Endothelial cell of umbilical vein (primary cell): ENCODE results near the gene SLC25A21. TPM values are rescaled to one million over a fixed set of nuclear protein-coding genes. Genes with fewer than 3 reads are reported as not detected.

Experiments
- BruUV-seq: library from RNA; stranded (reverse); fragments of 400-500 nt; replicated peaks from 2 replicates; lab custom pipeline; 2021; lab: Mats Ljungman, UMichigan
- CTCF ChIA-PET: fragments of 300-600, 350-600 bp; sonication (Branson Sonifier 250); formaldehyde crosslinking; loops from one replicate; lab custom pipeline; 2021; ENCODE audit warnings: antibody characterized with exemption, inconsistent platforms; lab: Charles Lee
- POLR2A ChIA-PET: fragments of 300-600, 350-600 bp; sonication (Branson Sonifier 250); formaldehyde crosslinking; loops from one replicate; lab custom pipeline; 2021; ENCODE audit warnings: antibody characterized with exemption, inconsistent platforms; lab: Charles Lee
- DNase-seq: peaks from one replicate; pipeline ENCODE4 v3.0.0-alpha.2; 2011; ENCODE audit warnings: low read depth, low spot score
- FAIRE-seq: peaks from 2 replicates; lab custom pipeline; 2011; peaks lifted over from hg19 to GRCh38; lab: Jason Lieb, UNC
- H2AFZ ChIP-seq: 2 replicates; pipeline ENCODE4 v1.6.0; 2012; ENCODE audit warnings: low read depth, low read length, control low read depth, inconsistent platforms
- H3K27ac ChIP-seq: 2 replicates; pipeline ENCODE4 v1.5.1; 2011; ENCODE audit warnings: low read depth, mild to moderate bottlenecking, control low read depth, low read length, moderate library complexity; ENCODE audit not compliant: insufficient read depth
- H3K27me3 ChIP-seq, 2 experiments: 2 replicates each; pipeline versions ENCODE4 v1.6.0 to v1.6.1; 2011; ENCODE audit warnings: low read length in 2 of 2, mixed read lengths in 1 of 2; ENCODE audit not compliant: control insufficient read depth in 2 of 2, insufficient read depth in 2 of 2
- H3K36me3 ChIP-seq, 2 experiments: 2 replicates in 1 of 2; 3 replicates in 1 of 2; pipeline ENCODE4 v1.5.1; 2011; ENCODE audit warnings: low read length in 2 of 2, mild to moderate bottlenecking in 1 of 2, moderate library complexity in 1 of 2; ENCODE audit not compliant: control insufficient read depth in 2 of 2, insufficient read depth in 2 of 2; ENCODE audit errors: extremely low read depth in 1 of 2
- H3K4me1 ChIP-seq: 3 replicates; pipeline ENCODE4 v1.5.1; 2011; ENCODE audit warnings: mild to moderate bottlenecking, low read length; ENCODE audit not compliant: control insufficient read depth, insufficient read depth; ENCODE audit errors: extremely low read depth
- H3K4me2 ChIP-seq: 2 replicates; pipeline ENCODE4 v1.6.1; 2011; ENCODE audit warnings: low read length, control low read depth, mixed read lengths; ENCODE audit not compliant: insufficient read depth
- H3K4me3 ChIP-seq, 3 experiments: fragments of 200-600 bp in 1 of 3; sonication (generic), shearing (Covaris generic) in 1 of 3; replicated peaks in 1 of 3; 2 replicates each; pipeline ENCODE4 v1.5.1; 2011 to 2016; ENCODE audit warnings: control low read depth in 3 of 3, low read length in 3 of 3, mild to moderate bottlenecking in 2 of 3, inconsistent platforms in 1 of 3, low read depth in 1 of 3, moderate library complexity in 1 of 3; ENCODE audit not compliant: insufficient read depth in 1 of 3
- H3K79me2 ChIP-seq: 2 replicates; pipeline ENCODE4 v1.6.0; 2012; ENCODE audit warnings: low read length, inconsistent platforms; ENCODE audit not compliant: control insufficient read depth, insufficient read depth
- H3K9ac ChIP-seq: replicated peaks from 2 replicates; pipeline ENCODE3; 2011; ENCODE audit warnings: low read length, control low read depth; ENCODE audit not compliant: insufficient read depth; ENCODE audit errors: extremely low read depth
- H3K9me1 ChIP-seq: replicated peaks from 3 replicates; pipeline ENCODE4 v1.6.0; 2011; ENCODE audit warnings: mild to moderate bottlenecking, low read length; ENCODE audit not compliant: control insufficient read depth, insufficient read depth; ENCODE audit errors: extremely low read depth
- H3K9me3 ChIP-seq: replicated peaks from 2 replicates; pipeline ENCODE4 v1.5.1; 2012; ENCODE audit warnings: low read length, inconsistent platforms; ENCODE audit not compliant: control insufficient read depth, insufficient read depth
- H4K20me1 ChIP-seq: replicated peaks from 2 replicates; pipeline ENCODE3; 2011; ENCODE audit warnings: mild to moderate bottlenecking, low read length; ENCODE audit not compliant: control insufficient read depth, insufficient read depth; ENCODE audit errors: extremely low read depth
- CTCF ChIP-seq, 2 donors: IDR thresholded peaks; 1 replicate in 1 of 2; 2 replicates in 1 of 2; pipeline ENCODE4 v1.5.1; 2011; ENCODE audit warnings: low read length in 2 of 2, mild to moderate bottlenecking in 2 of 2, moderate library complexity in 2 of 2, control low read depth in 1 of 2, inconsistent platforms in 1 of 2, low read depth in 1 of 2; ENCODE audit not compliant: insufficient read depth in 1 of 2; ENCODE audit errors: extremely low read depth in 1 of 2
- EZH2 ChIP-seq: IDR thresholded peaks from 2 replicates; pipeline ENCODE4 v1.6.1; 2012; ENCODE audit warnings: borderline replicate concordance, low read depth, mild to moderate bottlenecking, moderate library complexity, low read length, inconsistent platforms; ENCODE audit not compliant: severe bottlenecking
- FOS ChIP-seq: IDR thresholded peaks from 2 replicates; pipeline ENCODE4 v1.6.1; 2011; ENCODE audit warnings: mild to moderate bottlenecking, low read length, moderate library complexity, borderline replicate concordance; ENCODE audit not compliant: insufficient read depth
- GATA2 ChIP-seq: IDR thresholded peaks from 2 replicates; pipeline ENCODE4 v1.7.0; 2011; ENCODE audit warnings: low read depth, mild to moderate bottlenecking, moderate library complexity, mixed read lengths, low read length; ENCODE audit not compliant: insufficient read length, insufficient read depth
- JUN ChIP-seq: IDR thresholded peaks from 2 replicates; pipeline ENCODE4 v1.6.1; 2011; ENCODE audit warnings: borderline replicate concordance, low read depth; ENCODE audit not compliant: insufficient read length, insufficient read depth
- MYC ChIP-seq: IDR thresholded peaks from one replicate; pipeline ENCODE4 v1.6.1; 2011; ENCODE audit warnings: mild to moderate bottlenecking, low read depth, low read length
- POLR2A ChIP-seq: IDR thresholded peaks from 2 replicates; pipeline ENCODE4 v1.6.1; 2012; ENCODE audit warnings: low read depth, mild to moderate bottlenecking, control low read depth, low read length
- POLR2AphosphoS5 ChIP-seq: IDR thresholded peaks from 2 replicates; pipeline ENCODE4 v1.6.1; 2012; ENCODE audit warnings: low read depth, mild to moderate bottlenecking, control low read depth, low read length, moderate library complexity; ENCODE audit not compliant: insufficient read depth
- dilution Hi-C: fragments of 300-500 bp; cut with MboI; formaldehyde crosslinking; loops from one replicate; pipeline ENCODE4 v1.15.0; 2019; ENCODE audit warnings: low sequenced_read_pairs; ENCODE audit not compliant: extremely low pct_ligation_motif_present
- intact Hi-C: fragments of 100-400 bp; cut with micrococcal nuclease; formaldehyde crosslinking; loops from one replicate; pipeline ENCODE4 v1.10.0; 2022
- polyA plus RNA-seq, 4 experiments: library from polyadenylated mRNA; depleted of rRNA in 3 of 4; stranded (reverse) in 3 of 4; unstranded in 1 of 4; fragments of >200 nt; gene quantifications; 2 replicates each; pipeline versions ENCODE4 v1.2.1 to v1.2.3, GENCODE V29; 2011 to 2012; ENCODE audit warnings: missing spikeins in 1 of 4
- total RNA-seq: library from RNA; stranded (reverse); gene quantifications from 2 replicates; pipeline ENCODE4 v1.2.3, GENCODE V29; 2021
- TF ChIP-seq, protein P1 (sequence below): IDR thresholded peaks from 2 replicates; pipeline ENCODE4 v1.6.1; 2011; ENCODE audit not compliant: insufficient read depth, insufficient read length

Gene SLC25A21
- total and polyA plus RNA-seq, 2 donors (not counting 3 experiments of a cell fraction or from before 2014, with no cell fraction given), result 0.98 to 1.4 TPM

- Histone ChIP-seq H2AFZ (no peak overlapping the region), H3K27ac (no peak overlapping the region), H3K4me1 (no peaks in the 10 kb centered on the region), H3K9me3 (no peaks in the 10 kb centered on the region), H4K20me1 (no peaks in the 10 kb centered on the region), H3K9me1 (no peaks in the 10 kb centered on the region), H3K36me3 (no peaks in the 10 kb centered on the region), H3K9ac (no peak overlapping the region), H3K4me2 (no peak overlapping the region), H3K4me3 (no peak overlapping the region), H3K79me2 (no peaks in the 10 kb centered on the region), H3K27me3 (peaks cover 8 to 10% of the 10 kb centered on the region in 2 experiments)
- ChIA-PET CTCF (interaction anchor here (1.2 kb wide), 1 partner anchor 8 kb away, joined by 4 read pairs; no protein-coding TSS in a partner anchor), POLR2A (no interaction called here)
- intact Hi-C loops, result no loop called here
- FAIRE-seq (no peak), DNase-seq (no peak)
- TF ChIP-seq MYC (no peak), CTCF (IDR thresholded peaks at IDR 0.05; ENCODE audit: extremely low read depth in 1 of 2, insufficient read depth in 1 of 2, low read depth in 1 of 2, low read length in 2 of 2) (no peak), POLR2AphosphoS5 (no peak), JUN (no peak), GATA2 (no peak), POLR2A (no peak), EZH2 (no peak), FOS (no peak)
- TF ChIP-seq, protein P1, sequence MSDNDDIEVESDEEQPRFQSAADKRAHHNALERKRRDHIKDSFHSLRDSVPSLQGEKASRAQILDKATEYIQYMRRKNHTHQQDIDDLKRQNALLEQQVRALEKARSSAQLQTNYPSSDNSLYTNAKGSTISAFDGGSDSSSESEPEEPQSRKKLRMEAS, result no peak
- dilution Hi-C loops, result loop anchor here (10.0 kb wide), 1 partner anchor 513 kb away; no protein-coding TSS in a partner anchor
- BruUV-seq, result no TSS peak
Observed at GRCh38 chr14:37157987-37158386, 14.4 kb downstream of the SLC25A21 start.
